T-helper 17 cell (primary cell): ENCODE data around the gene RAB3B. TPM values are rescaled to one million over a fixed set of nuclear protein-coding genes. Genes with fewer than 3 reads are reported as not detected.
"Not testable (repeated sequence)": the region's sequence is repeated elsewhere in the genome, so short reads cannot be mapped to it uniquely, and the experiment has no call there.

Experiments
- ATAC-seq: fragments of 150-1000 bp; cut with Tn5 transposase; 2 replicates; pipeline ENCODE4 v1.10.0; 2021; ENCODE audit warnings: mild to moderate bottlenecking, moderate library complexity
- DNase-seq, 3 donors: peaks; one replicate each; pipeline versions ENCODE4 v3.0.0 to v3.0.0-alpha.2; 2020 to 2021
- H3K9me3 ChIP-seq: one replicate; pipeline ENCODE4 v1.7.0; 2013; ENCODE audit warnings: low read length, mild to moderate bottlenecking; ENCODE audit not compliant: control insufficient read depth, poor library complexity, severe bottlenecking
- H3K27ac Mint-ChIP-seq: one replicate; pipeline ENCODE4 v1.8.0; 2022; ENCODE audit warnings: mild to moderate bottlenecking, moderate library complexity, mixed read lengths
- H3K27me3 Mint-ChIP-seq: one replicate; pipeline ENCODE4 v1.8.0; 2022; ENCODE audit warnings: mixed read lengths
- H3K36me3 Mint-ChIP-seq: one replicate; pipeline ENCODE4 v1.8.0; 2022; ENCODE audit warnings: low read depth, mixed read lengths
- H3K4me1 Mint-ChIP-seq: one replicate; pipeline ENCODE4 v1.8.0; 2022; ENCODE audit warnings: mild to moderate bottlenecking, mixed read lengths
- H3K4me3 Mint-ChIP-seq: one replicate; pipeline ENCODE4 v1.8.0; 2022; ENCODE audit warnings: mild to moderate bottlenecking, moderate library complexity, mixed read lengths
- total RNA-seq, 4 donors: library from RNA in 2 of 4; stranded (reverse) in 2 of 4; gene quantifications; one replicate each; pipeline ENCODE4 v1.2.3 and lab custom pipeline; 2022 to 2026

Gene RAB3B
- total RNA-seq: under 1 TPM in 1 of 2 donors, not detected in 1; 0.02 TPM
- total RNA-seq (lab: John Stamatoyannopoulos, UW): 0.23 to 1.0 reads per million in 2 donors

GRCh38 chr1:51990478-51990965 is at the start of gene RAB3B:
TSS of gene RAB3B (minus strand) at chr1:51990700. CDS start at chr1:51977117, 13,583 bp downstream.
- Mint-ChIP-seq H3K4me3 (peak within 1 kb of the TSS; percentile 91), H3K27me3 (peaks cover 42% of the 10 kb centered on the region), H3K4me1 (peaks cover 37% of the 10 kb centered on the region), H3K27ac (peak within 1 kb of the TSS; percentile 3), H3K36me3 (peaks cover 2% of the 10 kb centered on the region)
- DNase-seq (peak; percentile 41 to 54 (median 52)), ATAC-seq (peak; percentile 93)
- H3K9me3 ChIP-seq: no peaks in the 10 kb centered on the region

GRCh38 chr1:52037909-52038308 is 47.4 kb upstream of the RAB3B start:
- DNase-seq (no peak), ATAC-seq (no peak)
- H3K27ac Mint-ChIP-seq: no peak overlapping the region
- H3K4me3 Mint-ChIP-seq: no peak overlapping the region
- H3K9me3 ChIP-seq: no peaks in the 10 kb centered on the region
- no peaks in the 10 kb centered on the region for H3K27me3 Mint-ChIP-seq
- peaks cover 3% of the 10 kb centered on the region for H3K4me1 Mint-ChIP-seq
- no peaks in the 10 kb centered on the region for H3K36me3 Mint-ChIP-seq

- H3K9me3 ChIP-seq: no peaks in the 10 kb centered on the region
- Mint-ChIP-seq H3K27ac (no peak overlapping the region), H3K27me3 (no peaks in the 10 kb centered on the region), H3K4me1 (peaks cover 6% of the 10 kb centered on the region), H3K4me3 (no peak overlapping the region), H3K36me3 (no peaks in the 10 kb centered on the region)
- no peak for DNase-seq
- ATAC-seq: no peak
Observed at GRCh38 chr1:52037402-52037814, 46.9 kb upstream of the RAB3B start.

GRCh38 chr1:52034050-52034384 is 43.5 kb upstream of the RAB3B start:
- H3K27me3 Mint-ChIP-seq: no peaks in the 10 kb centered on the region
- ATAC-seq: no peak

GRCh38 chr1:52033190-52034049 is 42.9 kb upstream of the RAB3B start, which contains the start of gene KTI12:
TSS of gene KTI12 (minus strand) at chr1:52033810. CDS start at chr1:52033761, 49 bp downstream.
- H3K9me3 ChIP-seq: no peaks in the 10 kb centered on the region
- peak; percentile 72 to 79 (median 77) for DNase-seq
- Mint-ChIP-seq H3K4me3 (peak within 1 kb of the TSS; percentile 93), H3K27ac (peak within 1 kb of the TSS; percentile 95), H3K36me3 (peaks cover 2% of the 10 kb centered on the region), H3K27me3 (no peaks in the 10 kb centered on the region), H3K4me1 (peaks cover 28% of the 10 kb centered on the region)
- peak; percentile 95 for ATAC-seq

More at GRCh38 chr1:52034050-52034384, 43.5 kb upstream of the RAB3B start:
- peaks cover 2% of the 10 kb centered on the region for H3K36me3 Mint-ChIP-seq
- DNase-seq: no peak
- peaks cover 28% of the 10 kb centered on the region for H3K4me1 Mint-ChIP-seq
- no peaks in the 10 kb centered on the region for H3K9me3 ChIP-seq
- H3K27ac Mint-ChIP-seq: peak overlapping the region; percentile 95
- peak overlapping the region; percentile 93 for H3K4me3 Mint-ChIP-seq

- H3K27me3 Mint-ChIP-seq: no peaks in the 10 kb centered on the region
- ATAC-seq (no peak), DNase-seq (no peak)
- peak overlapping the region; percentile 93 for H3K4me3 Mint-ChIP-seq
- peak overlapping the region; percentile 95 for H3K27ac Mint-ChIP-seq
- peaks cover 28% of the 10 kb centered on the region for H3K4me1 Mint-ChIP-seq
- H3K36me3 Mint-ChIP-seq: peaks cover 2% of the 10 kb centered on the region
- H3K9me3 ChIP-seq: no peaks in the 10 kb centered on the region
Observed at GRCh38 chr1:52032785-52033131, 42.3 kb upstream of the RAB3B start.

GRCh38 chr1:52032124-52032784 is 41.8 kb upstream of the RAB3B start:
- Mint-ChIP-seq H3K36me3 (peaks cover 2% of the 10 kb centered on the region), H3K4me3 (peak overlapping the region; percentile 93), H3K27ac (peak overlapping the region; percentile 95), H3K4me1 (peaks cover 28% of the 10 kb centered on the region), H3K27me3 (no peaks in the 10 kb centered on the region)
- H3K9me3 ChIP-seq: no peaks in the 10 kb centered on the region
- DNase-seq (no peak), ATAC-seq (no peak)

- H3K27me3 Mint-ChIP-seq, H3K9me3 ChIP-seq, DNase-seq, H3K36me3 Mint-ChIP-seq, ATAC-seq, H3K4me3 Mint-ChIP-seq: not testable (repeated sequence)
- peak overlapping the region; percentile 45 for H3K27ac Mint-ChIP-seq
- H3K4me1 Mint-ChIP-seq: peaks cover 27% of the 10 kb centered on the region
Observed at GRCh38 chr1:52028839-52029238, 38.3 kb upstream of the RAB3B start.

- DNase-seq (no peak), ATAC-seq (no peak)
- Mint-ChIP-seq H3K27ac (no peak overlapping the region), H3K27me3 (no peaks in the 10 kb centered on the region), H3K4me3 (no peak overlapping the region), H3K4me1 (peaks cover 27% of the 10 kb centered on the region), H3K36me3 (peaks cover 12% of the 10 kb centered on the region)
- no peaks in the 10 kb centered on the region for H3K9me3 ChIP-seq
Observed at GRCh38 chr1:52028328-52028727, 37.8 kb upstream of the RAB3B start.

GRCh38 chr1:52026278-52026677 is 35.8 kb upstream of the RAB3B start:
- Mint-ChIP-seq H3K4me1 (peaks cover 15% of the 10 kb centered on the region), H3K27me3 (no peaks in the 10 kb centered on the region), H3K4me3 (no peak overlapping the region), H3K27ac (no peak overlapping the region), H3K36me3 (peaks cover 14% of the 10 kb centered on the region)
- no peak for ATAC-seq
- H3K9me3 ChIP-seq: no peaks in the 10 kb centered on the region
- no peak for DNase-seq

GRCh38 chr1:52022133-52022532 is 31.6 kb upstream of the RAB3B start:
- H3K36me3 Mint-ChIP-seq: peaks cover 18% of the 10 kb centered on the region

GRCh38 chr1:52008071-52008809 is 17.7 kb upstream of the RAB3B start:
- ATAC-seq: no peak
- DNase-seq: no peak
- Mint-ChIP-seq H3K36me3 (no peaks in the 10 kb centered on the region), H3K27ac (no peak overlapping the region), H3K4me3 (no peak overlapping the region), H3K4me1 (no peaks in the 10 kb centered on the region), H3K27me3 (peaks cover 18% of the 10 kb centered on the region)
- no peaks in the 10 kb centered on the region for H3K9me3 ChIP-seq

More at GRCh38 chr1:52022133-52022532, 31.6 kb upstream of the RAB3B start:
- H3K9me3 ChIP-seq: no peaks in the 10 kb centered on the region
- H3K4me1 Mint-ChIP-seq: peaks cover 2% of the 10 kb centered on the region
- DNase-seq: no peak
- ATAC-seq: no peak
- H3K27me3 Mint-ChIP-seq: no peaks in the 10 kb centered on the region
- H3K4me3 Mint-ChIP-seq: no peak overlapping the region
- H3K27ac Mint-ChIP-seq: no peak overlapping the region
